Psoas muscle (tissue), 8 donors: ENCODE measurements around the gene CP. TPM values are rescaled to one million over a fixed set of nuclear protein-coding genes. Genes with fewer than 3 reads are reported as not detected.

Experiments used
- ATAC-seq, 4 donors: fragments of 200-7000 bp; cut with Tn5 transposase; one replicate each; pipeline ENCODE4 v1.9.1; 2020; ENCODE audit warnings: moderate library complexity in 3 of 4, mild to moderate bottlenecking in 2 of 4
- DNase-seq, 2 donors: peaks; one replicate each; pipeline ENCODE4 v3.0.0-alpha.2; 2020
- H3K27ac ChIP-seq: fragments of 200-600 bp; one replicate; pipeline ENCODE4 v1.8.0; 2022
- H3K27me3 ChIP-seq, 3 donors: fragments of 200-600 bp in 1 of 3; one replicate each; pipeline versions ENCODE4 v1.6.1 to v1.8.0; 2013 to 2022; ENCODE audit warnings: low read length in 2 of 3, mild to moderate bottlenecking in 2 of 3, moderate library complexity in 1 of 3; ENCODE audit not compliant: insufficient read depth in 3 of 3
- H3K36me3 ChIP-seq, 2 donors: fragments of 200-600 bp in 1 of 2; one replicate each; pipeline versions ENCODE4 v1.6.1 to v1.8.0; 2013 to 2022; ENCODE audit warnings: low read depth in 1 of 2, mild to moderate bottlenecking in 1 of 2, moderate library complexity in 1 of 2; ENCODE audit not compliant: insufficient read depth in 1 of 2
- H3K4me1 ChIP-seq: fragments of 200-600 bp; one replicate; pipeline ENCODE4 v1.8.0; 2022
- H3K4me3 ChIP-seq: fragments of 200-600 bp; one replicate; pipeline ENCODE4 v1.8.0; 2022; ENCODE audit warnings: mild to moderate bottlenecking
- H3K9me3 ChIP-seq: fragments of 200-600 bp; one replicate; pipeline ENCODE4 v1.8.0; 2022
- CTCF ChIP-seq: fragments of 200-600 bp; IDR thresholded peaks from one replicate; pipeline ENCODE4 v1.8.0; 2022; ENCODE audit warnings: antibody characterized with exemption
- WGBS, 3 donors: extraction: QIAGEN DNeasy Blood & Tissue Kit; methylation state at CpG; one replicate each; pipeline versions ENCODE4 v1.1.6 to v1.1.7; 2013; 5-methylcytosine and 5-hydroxymethylcytosine counted together
- intact Hi-C, 2 donors: fragments of 100-400 bp; cut with DNase I; formaldehyde crosslinking; loops; one replicate each; pipeline versions ENCODE4 v1.11.0 to v1.14.2; 2022
- polyA plus RNA-seq, 3 donors: library from polyadenylated mRNA; stranded (reverse); fragments of 200-250 nt; gene quantifications; one replicate each; pipeline ENCODE4 v1.2.3, GENCODE V29; 2013
- total RNA-seq, 4 donors: library from RNA; stranded (reverse); fragmentation: NEBNext Ultra II Directional in 2 of 4; extraction: Animal tissue kit (Norgen Biotek cat#: 25700) in 2 of 4; gene quantifications; one replicate each; pipeline versions ENCODE4 v1.2.1 to v1.2.4, GENCODE V29; 2021 to 2023
- donor health status: healthy with polysubstance abuse.
- donor health status: DM: no; HTN: no; CAD: no; lungs with moderate emphysema.
- donor health status: Bipolar disorder and iron deficiency.
- donor health status: healthy.
- donor health status: DM: yes; HTN: yes; CAD: no.
- donor health status: DM: no; HTN: no; CAD: no.
- donor health status: DM: no; HTN: no; CAD: no.
- donor health status: DM: yes; HTN: yes; CAD: no.

Gene CP
- total and polyA plus RNA-seq, 7 donors: 0.23 to 3.5 (median 2.2) TPM

- Histone ChIP-seq H3K27me3 (no peaks in the 10 kb centered on the region), H3K4me3 (no peak overlapping the region), H3K4me1 (no peaks in the 10 kb centered on the region), H3K27ac (no peak overlapping the region), H3K36me3 (no peaks in the 10 kb centered on the region), H3K9me3 (no peaks in the 10 kb centered on the region)
- intact Hi-C loops: no loop called here
- TF ChIP-seq CTCF: no peak
- no peak for ATAC-seq
- DNase-seq: no peak
- WGBS, 3 donors: 78 to 88% (median 79%) methylated on average over 4 of the region's 4 CpGs
These were observed 11.7 kb upstream of the CP start for GRCh38 chr3:149233323-149233722.

- TF ChIP-seq CTCF: no peak
- 68 to 73% (median 70%) methylated on average over 2 of the region's 2 CpGs for WGBS, 3 donors
- Histone ChIP-seq H3K4me1 (no peaks in the 10 kb centered on the region), H3K36me3 (no peaks in the 10 kb centered on the region), H3K27me3 (no peaks in the 10 kb centered on the region), H3K27ac (no peak overlapping the region), H3K4me3 (no peak overlapping the region), H3K9me3 (no peaks in the 10 kb centered on the region)
- intact Hi-C loops: no loop called here
- DNase-seq (no peak), ATAC-seq (no peak)
These were observed 10.2 kb upstream of the CP start for GRCh38 chr3:149231871-149232270.

- Histone ChIP-seq H3K9me3 (no peaks in the 10 kb centered on the region), H3K36me3 (no peaks in the 10 kb centered on the region), H3K27me3 (no peaks in the 10 kb centered on the region), H3K4me1 (peaks cover 4% of the 10 kb centered on the region), H3K4me3 (no peak overlapping the region), H3K27ac (no peak overlapping the region)
- intact Hi-C loops: no loop called here
- DNase-seq (no peak), ATAC-seq (no peak)
- no peak for TF ChIP-seq CTCF
- WGBS, 3 donors: 78 to 96% (median 91%) methylated on average over 5 of the region's 5 CpGs
These were observed 6.1 kb upstream of the CP start for GRCh38 chr3:149227591-149228268.

GRCh38 chr3:149226776-149227175, 5.1 kb upstream of the CP start:
- TF ChIP-seq CTCF: no peak
- DNase-seq (no peak), ATAC-seq (no peak)
- Histone ChIP-seq H3K4me1 (peaks cover 4% of the 10 kb centered on the region), H3K9me3 (no peaks in the 10 kb centered on the region), H3K4me3 (no peak overlapping the region), H3K27ac (no peak overlapping the region), H3K36me3 (no peaks in the 10 kb centered on the region), H3K27me3 (no peaks in the 10 kb centered on the region)
- 88 to 96% (median 96%) methylated on average over 1 of the region's 1 CpG for WGBS, 3 donors
- intact Hi-C loops: no loop called here
